ENCODE measurements around the gene CACFD1.

GRCh38 chr9:133511607-133512006 lies 51.8 kb downstream of the CACFD1 start:
- TF ChIP-seq CTCF (IDR thresholded peaks at IDR 0.05 in 8 of 11, conservative IDR thresholded peaks at IDR 0.05 in 3 of 11), result no peak
- TF ChIP-seq POLR2A (IDR thresholded peaks at IDR 0.05), result no peak
- no peak for TF ChIP-seq POLR2AphosphoS5 (IDR thresholded peaks at IDR 0.05)

Data from spleen (tissue), 7 donors.